SKM-1 treated with dmso at 0.1 percent for 144 hours (cell line): ENCODE measurements around the gene SH3BP1.
A peak's percentile ranks its signal among the peaks of the same experiment; 100 is the strongest.
"Not testable (repeated sequence)": the region's sequence is repeated elsewhere in the genome, so short reads cannot be mapped to it uniquely, and the experiment has no call there.

Source experiments
- DNase-seq: peaks from one replicate; lab custom pipeline; 2025; ENCODE audit not compliant: unreplicated experiment; lab: John Stamatoyannopoulos, UW

SH3BP1 gene

GRCh38 chr22:37656583-37656982 is 17.1 kb downstream of the SH3BP1 start:
- not testable (repeated sequence) for DNase-seq

- DNase-seq: no peak
Measured at GRCh38 chr22:37657590-37658132, 18.2 kb downstream of the SH3BP1 start.

DNA sequence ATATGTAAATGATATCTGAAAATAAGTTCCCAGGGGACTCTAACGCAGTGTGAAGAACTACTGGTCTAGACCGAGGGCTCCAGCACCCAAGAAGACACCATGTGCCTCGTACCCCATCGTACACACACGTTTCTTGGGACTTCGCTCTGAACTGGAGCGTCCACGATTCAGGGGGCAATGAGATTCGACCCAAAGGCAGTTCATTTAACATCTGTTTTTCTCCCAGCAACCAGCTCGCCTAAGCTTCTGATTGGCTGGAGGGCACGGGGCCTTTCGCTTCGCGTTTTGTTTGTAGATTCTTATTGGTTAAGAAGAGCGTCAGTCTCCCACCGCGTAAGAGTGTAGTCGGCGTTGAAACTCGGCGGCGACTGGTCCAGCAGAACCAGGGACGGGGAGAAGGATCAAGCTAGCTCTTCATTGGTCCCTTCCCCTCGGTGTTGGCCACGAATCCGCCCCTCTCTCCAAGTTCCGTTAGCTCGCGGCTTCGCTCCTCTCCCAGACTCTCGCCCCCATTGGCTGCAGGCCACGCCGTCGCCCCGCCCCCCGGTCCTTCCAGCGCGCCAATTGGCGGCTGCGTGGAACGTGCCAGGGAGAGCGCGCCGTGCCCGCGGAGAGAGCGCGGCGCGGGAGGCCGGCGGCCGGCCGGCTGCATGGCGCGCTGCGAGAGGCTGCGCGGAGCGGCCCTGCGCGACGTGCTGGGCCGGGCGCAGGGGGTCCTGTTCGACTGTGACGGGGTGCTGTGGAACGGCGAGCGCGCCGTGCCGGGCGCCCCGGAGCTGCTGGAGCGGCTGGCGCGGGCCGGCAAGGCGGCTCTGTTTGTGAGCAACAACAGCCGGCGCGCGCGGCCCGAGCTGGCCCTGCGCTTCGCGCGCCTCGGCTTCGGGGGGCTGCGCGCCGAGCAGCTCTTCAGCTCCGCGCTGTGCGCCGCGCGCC is 18.9 kb downstream of the SH3BP1 start, which contains the start of gene PDXP:
TSS of gene PDXP (plus strand) at position 591 of the 933 bp plus-strand sequence. CDS start at position 651, 60 bp downstream.
- DNase-seq: peak; percentile 99

GRCh38 chr22:37659066-37659896 is 19.8 kb downstream of the SH3BP1 start:
- no peak for DNase-seq

GRCh38 chr22:37659897-37660708 is 20.6 kb downstream of the SH3BP1 start:
- no peak for DNase-seq

DNA sequence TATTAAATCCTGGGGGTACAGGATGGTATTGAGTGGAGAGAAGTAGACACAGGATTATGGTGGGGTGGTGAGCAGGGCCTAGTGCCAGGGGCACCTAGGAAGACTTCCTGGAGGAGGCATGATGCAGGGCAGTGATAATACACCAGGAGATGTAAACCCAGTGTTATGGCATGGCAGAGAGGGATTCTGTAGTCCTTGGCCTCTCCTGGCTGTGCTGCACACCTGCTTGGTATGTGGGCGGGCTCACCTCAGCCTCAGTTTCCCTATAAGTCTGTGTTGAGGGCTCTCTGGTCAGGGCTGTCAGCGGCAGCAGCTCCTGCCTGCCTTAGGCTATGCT is 21.2 kb downstream of the SH3BP1 start:
- DNase-seq: no peak

DNA sequence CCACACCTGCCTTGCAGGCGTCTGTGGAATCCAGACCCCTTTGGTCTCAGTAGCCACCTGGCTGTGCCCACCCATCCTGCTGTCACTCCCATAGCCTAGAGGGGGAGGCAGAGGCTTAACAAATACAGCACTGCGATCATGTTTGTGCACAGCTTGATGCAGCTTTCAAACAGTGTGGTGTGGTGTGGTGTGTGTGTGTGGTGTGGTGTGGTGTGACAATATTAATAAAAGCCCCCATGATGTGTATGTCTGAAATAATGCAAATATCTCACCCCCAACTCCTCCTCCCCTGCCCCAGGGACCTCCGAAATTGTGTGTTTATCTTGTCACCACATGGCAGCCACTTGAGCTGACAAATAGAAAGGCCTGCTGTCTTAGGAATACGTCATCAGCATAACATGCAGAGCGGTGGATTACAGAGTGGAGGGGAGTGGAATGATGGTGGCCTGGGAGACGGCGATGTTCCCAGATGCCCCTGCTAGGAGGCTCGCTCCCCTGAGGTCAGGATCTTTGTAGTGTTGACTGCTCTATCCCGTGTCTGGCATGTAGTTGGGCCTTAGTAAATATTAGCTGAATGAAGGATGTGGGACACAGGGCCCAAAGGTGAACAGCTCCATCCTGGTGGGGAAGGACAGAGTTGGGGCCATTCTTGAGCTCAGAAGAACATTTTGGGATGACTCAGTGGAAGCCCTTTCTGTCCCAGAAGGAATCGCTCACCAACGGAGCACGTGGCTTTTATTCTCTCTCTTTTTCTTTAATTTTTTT is 21.9 kb downstream of the SH3BP1 start:
- no peak for DNase-seq

DNA sequence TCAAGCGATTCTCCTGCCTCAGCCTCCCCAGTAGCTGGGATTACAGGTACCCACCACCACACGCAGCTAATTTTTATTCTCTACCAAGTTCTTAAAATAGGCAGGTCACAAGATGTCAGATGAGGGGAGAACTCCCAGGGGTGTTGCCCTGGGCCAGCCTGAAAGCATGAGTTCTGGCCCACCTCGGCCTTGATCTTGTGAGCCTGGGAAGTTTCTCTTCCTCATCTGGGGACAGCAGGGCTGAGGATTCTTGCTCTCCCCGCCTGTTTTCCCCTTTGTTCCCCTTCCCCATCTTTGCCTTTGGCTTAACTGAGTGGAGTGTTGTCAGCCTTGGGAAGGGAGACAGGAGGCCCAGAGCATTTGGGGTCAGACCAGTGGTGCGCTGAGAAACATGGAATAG is 22.6 kb downstream of the SH3BP1 start:
- no peak for DNase-seq

DNA sequence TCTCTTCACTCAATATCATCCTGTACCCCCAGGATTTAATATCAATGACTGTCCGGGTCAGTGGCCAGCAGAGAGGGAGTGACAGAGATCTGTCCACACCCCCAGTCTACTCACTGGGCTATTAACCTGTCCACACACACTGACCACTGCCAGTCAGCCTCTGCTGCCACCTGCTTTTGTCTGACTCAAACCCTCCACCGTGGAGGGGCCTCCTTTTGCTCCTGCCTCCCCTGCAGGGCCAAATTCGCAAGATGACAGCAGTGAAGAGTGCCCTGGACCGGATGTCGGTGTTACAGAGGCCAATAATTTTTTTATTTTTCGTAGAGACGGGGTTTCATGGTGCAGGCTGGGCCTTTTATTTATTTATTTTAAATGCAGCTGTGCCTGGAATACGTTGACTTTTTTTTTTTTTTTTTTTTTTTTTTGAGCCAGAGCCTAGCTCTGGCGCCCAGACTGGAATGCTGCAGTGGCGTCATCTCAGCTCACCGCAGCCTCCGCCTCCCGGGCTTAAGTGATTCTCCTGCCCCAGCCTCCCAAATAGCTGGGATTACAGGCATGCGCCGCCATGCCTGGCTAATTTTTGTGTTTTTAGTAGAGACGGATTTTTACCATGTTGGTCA is 24.2 kb downstream of the SH3BP1 start:
- DNase-seq: no peak

DNA sequence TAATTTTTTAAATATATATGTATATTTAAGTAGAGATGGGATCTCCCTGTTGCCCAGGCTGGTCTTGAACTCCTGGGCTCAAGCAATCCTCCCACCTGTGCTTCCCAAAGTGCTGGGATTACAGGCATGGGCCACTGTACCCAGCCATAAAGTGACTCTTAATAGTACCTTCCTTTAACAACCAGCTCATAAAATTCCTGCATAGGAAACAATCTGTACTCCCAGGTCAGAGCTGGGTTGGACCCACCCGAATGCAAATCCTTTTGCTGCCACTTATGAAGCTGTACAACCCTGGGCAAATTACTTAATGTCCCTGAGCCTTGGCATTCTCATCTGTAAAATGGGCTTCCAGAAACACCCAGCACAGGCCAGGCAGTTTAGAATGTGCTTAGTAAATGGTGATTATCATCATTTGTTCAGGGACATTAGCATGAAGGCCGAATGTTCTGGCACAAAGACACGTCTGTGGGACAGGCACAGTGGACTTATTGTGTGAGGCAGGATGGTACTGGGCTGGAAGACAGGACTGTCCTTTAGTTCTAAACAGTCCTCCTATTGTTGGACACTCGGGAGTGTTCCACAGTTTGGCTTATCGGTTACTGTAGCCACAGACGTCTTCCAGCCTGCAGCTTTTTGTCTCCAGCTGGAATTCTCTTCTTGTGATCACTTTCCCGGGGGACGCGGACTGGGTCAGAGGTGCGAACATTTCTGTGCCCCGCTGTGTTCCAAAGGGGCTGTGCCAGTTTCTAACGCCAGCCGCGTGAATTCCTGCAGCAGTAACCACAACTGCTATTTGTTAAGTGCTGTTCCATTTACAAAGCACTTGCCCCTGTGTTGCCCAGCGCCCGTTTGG is 25.0 kb downstream of the SH3BP1 start:
- no peak for DNase-seq

- no peak for DNase-seq
Measured at GRCh38 chr22:37665487-37665886, 26.0 kb downstream of the SH3BP1 start.

DNA sequence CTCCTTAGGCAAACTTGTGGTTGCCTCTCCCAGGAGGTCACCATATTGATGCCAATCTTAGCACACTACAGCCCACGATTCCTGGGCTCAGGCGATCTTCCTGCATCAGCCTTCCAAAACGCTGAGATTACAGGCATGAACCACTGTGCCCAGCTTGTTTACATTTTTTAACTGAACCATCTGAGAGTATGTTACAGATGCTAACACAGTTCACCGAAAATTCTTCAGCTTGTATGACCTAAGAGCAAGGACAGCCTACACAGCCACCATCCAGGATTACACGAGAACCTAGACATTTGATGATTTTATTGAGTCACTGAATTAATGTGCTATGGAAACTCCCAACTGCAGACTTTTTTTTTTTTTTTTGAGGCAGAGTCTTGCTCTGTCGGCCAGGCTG is 30.1 kb downstream of the SH3BP1 start:
- DNase-seq: no peak

GRCh38 chr22:37672206-37672919 is 32.9 kb downstream of the SH3BP1 start:
- no peak for DNase-seq

DNA sequence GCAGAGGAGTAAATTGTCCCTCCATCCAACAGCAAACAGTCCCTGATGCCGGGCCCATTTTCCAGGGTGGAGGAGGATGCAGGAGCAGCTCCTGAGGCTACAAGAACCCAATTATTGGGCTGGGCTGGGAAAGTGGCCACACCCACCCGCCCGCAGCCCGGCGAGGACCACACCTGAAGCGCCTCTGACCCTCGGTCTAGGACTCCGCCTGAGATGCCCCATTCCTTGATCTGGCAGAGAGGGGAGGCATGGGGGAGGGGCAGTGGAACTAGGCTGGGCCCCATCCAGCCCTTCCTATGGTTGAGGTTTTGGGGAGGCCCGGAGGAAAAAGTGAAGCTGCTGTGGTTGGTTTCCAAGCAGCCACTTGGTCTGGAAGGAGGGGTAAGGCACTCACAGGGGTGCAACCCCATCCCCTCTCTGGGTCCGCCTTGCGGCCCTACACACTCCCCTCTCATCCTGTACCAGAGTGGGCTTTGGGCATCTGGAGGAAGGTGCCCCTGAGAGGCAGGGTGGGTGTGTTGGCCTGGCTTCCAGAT is 33.5 kb downstream of the SH3BP1 start:
- no peak for DNase-seq

- no peak for DNase-seq
Measured at GRCh38 chr22:37674248-37674647, 34.8 kb downstream of the SH3BP1 start.

- peak; percentile 60 for DNase-seq
Measured at GRCh38 chr22:37674951-37675929, 35.8 kb downstream of the SH3BP1 start, which contains the start of gene LGALS1. Gene LGALS1 (plus strand): TSS chr22:37675636. CDS start chr22:37675703, 67 bp downstream.
